HG03521 (cell line): Measurements from ENCODE around the gene RTEL1.
"Not testable (repeated sequence)": the region's sequence is repeated elsewhere in the genome, so short reads cannot be mapped to it uniquely, and the experiment has no call there.

Experiments
- ATAC-seq: cut with Tn5 transposase; IDR thresholded peaks from one replicate; pipeline ENCODE4 v1.9.1; 2021; ENCODE audit warnings: mild to moderate bottlenecking, moderate library complexity; ENCODE audit not compliant: unreplicated experiment

Gene RTEL1

DNA sequence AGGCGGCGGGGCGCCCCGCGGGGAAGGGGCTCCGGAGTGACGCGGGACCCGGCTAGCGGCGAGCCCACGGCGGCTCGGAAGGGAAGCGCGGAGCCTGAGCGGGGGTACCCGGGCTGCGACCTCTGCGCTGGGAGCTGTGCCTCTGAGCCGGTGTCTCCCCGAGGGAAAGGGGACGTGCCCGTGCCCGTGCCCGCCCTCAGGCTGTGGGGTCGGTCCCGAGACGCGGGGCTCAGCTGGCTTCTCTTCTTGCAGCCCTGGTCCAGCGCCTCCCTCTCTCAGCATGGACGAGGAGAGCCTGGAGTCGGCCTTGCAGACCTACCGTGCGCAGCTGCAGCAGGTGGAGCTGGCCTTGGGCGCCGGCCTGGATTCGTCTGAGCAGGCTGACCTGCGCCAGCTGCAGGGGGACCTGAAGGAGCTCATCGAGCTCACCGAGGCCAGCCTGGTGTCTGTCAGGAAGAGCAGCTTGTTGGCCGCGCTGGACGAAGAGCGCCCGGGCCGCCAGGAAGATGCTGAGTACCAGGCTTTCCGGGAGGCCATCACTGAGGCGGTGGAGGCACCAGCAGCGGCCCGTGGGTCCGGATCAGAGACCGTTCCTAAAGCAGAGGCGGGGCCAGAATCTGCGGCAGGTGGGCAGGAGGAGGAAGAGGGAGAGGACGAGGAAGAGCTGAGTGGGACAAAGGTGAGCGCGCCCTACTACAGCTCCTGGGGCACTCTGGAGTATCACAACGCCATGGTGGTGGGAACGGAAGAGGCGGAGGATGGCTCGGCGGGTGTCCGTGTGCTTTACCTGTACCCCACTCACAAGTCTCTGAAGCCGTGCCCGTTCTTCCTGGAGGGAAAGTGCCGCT, 50.4 kb downstream of the RTEL1 start:
- no peak for ATAC-seq

GRCh38 chr20:63709149-63709527, 51.0 kb downstream of the RTEL1 start:
- no peak for ATAC-seq

- no peak for ATAC-seq
Measured at GRCh38 chr20:63711085-63711645, 53.1 kb downstream of the RTEL1 start.

DNA sequence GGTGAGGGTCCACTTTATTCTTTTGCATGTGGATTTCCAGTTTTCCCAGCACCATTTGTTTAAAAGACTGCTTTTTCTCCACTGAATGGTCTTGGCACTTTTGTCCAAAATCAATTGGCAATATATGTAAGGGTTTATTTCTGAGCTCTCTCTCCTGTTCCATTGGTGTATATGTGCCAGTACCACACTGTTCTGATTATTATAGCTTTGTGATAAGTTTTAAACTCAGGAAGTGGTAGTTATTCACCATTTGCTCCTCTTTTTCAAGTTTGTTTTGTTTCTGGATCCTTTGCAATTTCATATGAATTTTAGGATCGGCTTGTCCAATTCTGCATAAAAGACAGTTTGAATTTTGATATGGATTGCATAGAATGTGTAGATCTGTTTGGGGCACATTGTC, 54.1 kb downstream of the RTEL1 start:
- ATAC-seq: no peak

- no peak for ATAC-seq
Measured at GRCh38 chr20:63714858-63715257, 56.7 kb downstream of the RTEL1 start.

DNA sequence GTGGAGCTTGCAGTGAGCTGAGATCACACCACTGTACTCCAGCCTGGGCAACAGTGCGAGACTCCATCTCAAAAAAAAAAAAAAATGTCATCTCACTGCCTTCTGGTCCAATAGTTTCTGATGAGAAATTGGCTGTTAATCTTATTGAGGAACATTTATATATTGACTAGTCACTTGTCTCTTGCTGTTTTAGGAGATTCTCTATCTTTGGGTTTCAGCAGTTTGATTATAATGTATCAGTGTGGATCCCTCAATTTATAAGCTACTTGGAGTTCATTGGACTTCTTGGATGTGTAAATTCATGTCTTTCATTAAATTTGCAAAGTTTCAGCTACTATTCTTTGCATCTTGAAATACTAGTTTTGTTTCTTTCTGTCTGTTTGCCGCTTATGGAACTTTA, 60.9 kb downstream of the RTEL1 start:
- ATAC-seq: no peak

- not testable (repeated sequence) for ATAC-seq
Measured at GRCh38 chr20:63722967-63723622, 65.0 kb downstream of the RTEL1 start.

DNA sequence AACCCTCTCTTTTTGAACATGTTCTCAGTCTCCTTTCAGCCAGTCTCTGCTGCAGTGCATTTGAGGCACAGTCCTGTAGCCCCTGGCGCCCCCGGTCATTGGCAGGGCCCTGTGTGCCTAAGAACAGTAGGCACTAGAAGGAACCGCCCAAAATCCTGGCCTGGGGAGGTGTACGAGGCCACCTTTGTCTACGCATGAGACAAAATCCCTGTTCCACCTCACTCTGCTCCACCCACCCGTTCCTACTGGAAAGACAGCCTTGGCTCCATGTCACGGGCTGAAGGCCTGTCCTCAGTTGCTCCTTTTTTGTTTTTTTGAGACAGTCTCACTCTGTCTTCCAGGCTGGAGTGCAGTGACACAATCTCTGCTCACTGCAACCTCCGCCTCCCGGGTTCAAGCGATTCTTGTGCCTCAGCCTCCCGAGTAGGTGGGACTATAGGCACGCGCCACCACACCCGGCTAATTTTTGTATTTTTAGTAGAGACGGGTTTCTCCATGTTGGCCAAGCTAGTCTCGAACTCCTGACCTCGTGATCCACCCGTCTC, 72.1 kb downstream of the RTEL1 start:
- not testable (repeated sequence) for ATAC-seq

DNA sequence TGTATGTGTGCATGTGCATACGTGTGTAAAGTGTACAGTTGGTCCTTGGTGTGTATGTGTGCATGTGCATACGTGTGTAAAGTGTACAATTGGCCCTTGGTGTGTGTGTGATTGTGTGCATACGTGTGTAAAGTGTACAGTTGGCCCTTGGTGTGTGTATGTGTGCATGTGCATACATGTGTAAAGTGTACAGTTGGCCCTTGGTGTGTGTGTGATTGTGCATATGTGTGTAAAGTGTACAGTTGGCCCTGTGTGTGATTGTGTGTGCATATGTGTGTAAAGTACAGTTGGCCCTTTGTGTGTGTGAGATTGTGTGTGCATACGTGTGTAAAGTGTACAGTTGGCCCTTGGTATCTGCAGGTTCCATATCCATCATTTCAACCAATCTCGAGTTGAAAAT, 73.3 kb downstream of the RTEL1 start:
- no peak for ATAC-seq

DNA sequence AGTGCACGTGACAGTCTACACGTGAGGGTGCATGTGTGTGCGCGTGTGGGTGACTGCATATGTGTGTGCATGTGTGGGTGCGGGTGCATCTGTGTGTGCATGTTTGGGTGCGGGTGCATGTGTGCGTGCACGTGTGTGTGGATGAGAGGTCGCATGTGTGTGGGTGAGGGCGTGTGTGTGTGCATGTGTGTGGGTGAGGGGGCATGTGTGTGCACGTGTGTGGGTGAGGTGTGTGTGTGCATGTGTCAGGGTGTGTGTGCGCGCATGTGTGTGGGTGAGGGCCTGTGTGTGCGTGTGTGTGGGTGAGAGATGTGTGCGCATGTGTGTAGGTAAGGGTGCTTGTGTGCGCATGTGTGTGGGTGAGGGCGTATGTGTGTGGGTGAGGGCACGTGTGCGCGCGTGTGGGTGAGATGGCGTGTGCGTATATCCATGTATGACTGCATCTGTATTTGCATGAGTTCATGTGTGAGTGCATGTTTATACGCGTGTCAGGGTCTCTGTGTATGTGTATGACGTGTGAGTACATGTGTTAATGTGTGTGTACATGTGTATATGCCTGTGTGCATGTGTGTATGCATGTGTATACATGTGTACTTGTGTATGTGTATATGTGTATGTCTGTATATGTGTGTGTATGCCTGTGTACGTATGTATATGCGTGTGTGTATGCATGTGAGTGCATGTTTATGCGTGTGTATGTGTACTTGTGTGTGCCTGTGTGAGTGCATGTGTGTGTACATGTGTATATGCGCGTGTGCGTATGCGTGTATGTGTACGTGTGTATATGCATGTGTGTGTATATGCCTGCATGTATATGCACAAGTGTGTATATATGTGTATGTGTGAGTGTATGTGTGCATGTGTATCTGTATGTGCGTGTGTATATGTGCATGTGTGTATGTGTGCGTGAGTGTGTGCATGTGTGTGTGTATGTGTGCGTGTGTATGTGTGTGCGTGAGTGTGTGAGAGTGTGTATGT, 74.3 kb downstream of the RTEL1 start:
- ATAC-seq: no peak

- ATAC-seq: no peak
Measured at GRCh38 chr20:63733117-63733516, 75.0 kb downstream of the RTEL1 start.

DNA sequence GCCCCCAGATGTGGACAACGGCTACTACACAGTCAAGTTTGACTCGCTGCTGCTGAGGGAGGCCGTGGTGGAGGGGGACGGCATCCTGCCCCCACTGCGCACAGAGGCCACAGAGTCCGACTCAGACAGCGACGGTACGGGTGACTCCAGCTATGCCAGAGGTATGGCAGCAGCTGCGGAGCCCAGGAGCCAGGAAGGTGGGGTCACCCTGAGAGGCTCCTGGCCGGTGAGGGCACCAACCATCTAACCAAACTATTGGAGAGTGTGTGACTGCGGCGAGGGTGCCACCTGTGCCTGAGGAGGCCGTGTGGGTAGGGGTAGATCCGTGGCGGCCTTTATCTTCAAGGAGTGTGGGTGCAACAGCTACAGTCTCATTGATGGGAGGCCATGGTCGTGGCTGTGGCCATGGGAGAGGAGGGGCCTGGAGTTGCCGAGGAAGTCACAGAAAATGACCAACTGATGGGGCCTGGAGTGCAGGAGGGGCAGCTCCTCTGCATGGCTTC, 75.5 kb downstream of the RTEL1 start:
- ATAC-seq: no peak

- no peak for ATAC-seq
Measured at GRCh38 chr20:63734111-63734945, 76.2 kb downstream of the RTEL1 start.

DNA sequence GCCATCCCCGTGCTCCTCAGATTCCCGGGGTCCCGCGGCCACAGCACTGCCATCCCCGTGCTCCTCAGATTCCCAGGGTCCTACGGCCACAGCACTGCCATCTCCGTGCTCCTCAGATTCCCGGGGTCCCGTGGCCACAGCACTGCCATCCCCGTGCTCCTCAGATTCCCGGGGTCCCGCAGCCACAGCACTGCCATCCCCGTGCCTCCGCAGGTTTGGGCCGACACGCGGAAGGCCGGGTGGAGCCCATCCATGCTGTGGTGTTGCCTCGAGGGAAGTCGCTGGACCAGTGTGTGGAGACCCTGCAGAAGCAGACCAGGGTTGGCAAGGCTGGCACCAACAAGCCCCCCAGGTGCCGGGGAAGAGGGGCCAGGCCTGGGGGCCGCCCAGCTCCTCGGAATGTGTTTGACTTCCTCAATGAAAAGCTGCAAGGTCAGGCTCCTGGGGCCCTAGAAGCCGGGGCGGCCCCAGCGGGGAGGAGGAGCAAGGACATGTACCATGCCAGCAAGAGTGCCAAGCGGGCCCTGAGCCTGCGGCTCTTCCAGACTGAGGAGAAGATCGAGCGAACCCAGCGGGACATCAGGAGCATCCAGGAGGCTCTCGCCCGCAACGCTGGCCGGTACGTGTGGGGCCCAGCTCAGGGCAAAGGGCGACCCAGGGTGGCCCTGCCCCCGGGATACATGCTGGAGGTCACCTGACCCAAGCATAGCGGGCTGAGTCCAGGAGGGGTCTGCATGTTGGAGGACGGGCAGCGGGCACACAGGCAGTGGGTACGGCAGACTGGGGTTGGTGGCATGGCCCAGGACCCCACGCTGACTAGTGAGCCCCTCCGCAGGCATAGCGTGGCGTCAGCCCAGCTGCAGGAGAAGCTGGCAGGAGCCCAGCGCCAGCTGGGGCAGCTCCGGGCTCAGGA, 77.1 kb downstream of the RTEL1 start:
- ATAC-seq: no peak

DNA sequence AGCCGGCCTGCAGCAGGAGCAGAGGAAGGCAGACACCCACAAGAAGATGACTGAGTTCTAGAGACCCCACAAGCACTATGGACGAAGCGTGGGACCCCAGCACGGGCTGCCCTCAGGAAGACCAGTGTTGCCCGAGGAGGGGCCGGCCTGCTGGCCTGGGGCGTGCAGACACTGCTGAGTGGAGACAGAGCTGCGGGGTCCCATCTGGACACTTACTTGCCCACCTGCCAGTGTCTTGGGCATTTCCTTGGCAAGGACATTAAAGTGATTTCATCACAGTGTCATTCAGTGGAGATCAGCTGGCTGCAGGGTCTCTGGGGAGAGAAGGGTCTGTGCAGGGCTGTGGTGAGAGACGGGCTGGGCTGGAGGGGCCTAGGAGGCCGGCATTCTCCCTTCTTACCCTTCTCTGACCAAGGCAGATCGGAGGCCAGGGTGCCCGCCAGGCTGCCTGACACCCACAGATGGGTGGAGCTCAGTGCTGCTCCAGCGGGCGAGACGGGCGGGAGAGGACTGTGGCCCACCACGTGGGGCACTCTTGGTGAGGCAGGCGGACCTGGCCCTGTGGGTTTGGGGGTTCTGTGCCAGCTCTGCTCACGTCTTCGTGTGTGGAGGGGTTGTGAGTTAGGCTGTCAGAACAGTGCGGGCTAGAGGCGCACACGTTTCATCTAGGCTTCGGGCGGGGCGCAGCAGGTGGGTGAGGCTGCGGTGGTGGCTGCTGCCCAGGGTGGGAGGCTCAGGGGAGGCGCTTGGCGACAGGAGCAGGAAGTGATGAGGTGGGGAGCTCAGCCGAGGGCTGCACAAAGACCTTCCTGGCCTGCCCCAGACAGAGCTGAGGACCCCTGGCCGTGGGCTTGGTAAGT, 78.0 kb downstream of the RTEL1 start, which contains the start of gene LIME1:
TSS of gene LIME1 (plus strand) at position 806 of the 860 bp plus-strand sequence. CDS start 886 bp downstream, outside the sequence.
- ATAC-seq: no peak

- ATAC-seq: no peak
Measured at GRCh38 chr20:63736893-63737694, 79.0 kb downstream of the RTEL1 start.

GRCh38 chr20:63737695-63737944, 79.5 kb downstream of the RTEL1 start:
- ATAC-seq: no peak
